HG02852 (cell line): ENCODE data around the gene KIF18B.
"Not testable (repeated sequence)": the region's sequence is repeated elsewhere in the genome, so short reads cannot be mapped to it uniquely, and the experiment has no call there.

Source experiments
- ATAC-seq: cut with Tn5 transposase; IDR thresholded peaks from one replicate; pipeline ENCODE4 v1.9.1; 2021; ENCODE audit warnings: mild to moderate bottlenecking, moderate library complexity; ENCODE audit not compliant: unreplicated experiment

The KIF18B gene

DNA sequence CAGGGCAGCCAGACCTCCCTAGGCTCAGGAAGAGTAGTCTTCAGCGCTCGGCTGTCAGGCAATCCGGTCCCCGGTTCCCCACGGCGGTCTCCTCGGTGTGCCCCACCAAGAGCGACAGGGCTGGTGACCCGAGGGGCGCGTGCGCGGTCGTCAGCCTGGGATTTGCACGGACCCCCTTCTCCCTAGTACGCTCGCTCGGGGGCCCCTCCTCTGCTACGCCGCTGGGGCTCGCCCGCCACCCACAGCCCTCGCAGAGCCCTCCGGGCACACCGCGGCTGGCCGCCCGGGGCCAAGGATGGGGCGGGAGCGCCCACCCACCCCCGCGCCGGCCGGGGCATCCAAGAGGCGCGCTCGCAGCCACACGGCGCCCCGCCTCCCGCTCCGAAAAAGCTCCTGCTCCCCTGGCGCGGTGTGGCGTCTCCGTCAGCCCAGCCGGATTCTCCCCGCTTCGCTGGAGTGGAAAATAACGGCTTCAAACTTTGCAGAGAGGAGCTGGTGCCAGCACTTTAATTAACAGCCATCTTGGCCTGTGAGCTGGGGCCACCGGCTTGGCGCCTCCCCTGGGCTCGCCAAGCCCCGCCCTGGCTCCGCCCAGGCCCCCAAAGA, 22.7 kb upstream of the KIF18B start:
- ATAC-seq, result no peak

DNA sequence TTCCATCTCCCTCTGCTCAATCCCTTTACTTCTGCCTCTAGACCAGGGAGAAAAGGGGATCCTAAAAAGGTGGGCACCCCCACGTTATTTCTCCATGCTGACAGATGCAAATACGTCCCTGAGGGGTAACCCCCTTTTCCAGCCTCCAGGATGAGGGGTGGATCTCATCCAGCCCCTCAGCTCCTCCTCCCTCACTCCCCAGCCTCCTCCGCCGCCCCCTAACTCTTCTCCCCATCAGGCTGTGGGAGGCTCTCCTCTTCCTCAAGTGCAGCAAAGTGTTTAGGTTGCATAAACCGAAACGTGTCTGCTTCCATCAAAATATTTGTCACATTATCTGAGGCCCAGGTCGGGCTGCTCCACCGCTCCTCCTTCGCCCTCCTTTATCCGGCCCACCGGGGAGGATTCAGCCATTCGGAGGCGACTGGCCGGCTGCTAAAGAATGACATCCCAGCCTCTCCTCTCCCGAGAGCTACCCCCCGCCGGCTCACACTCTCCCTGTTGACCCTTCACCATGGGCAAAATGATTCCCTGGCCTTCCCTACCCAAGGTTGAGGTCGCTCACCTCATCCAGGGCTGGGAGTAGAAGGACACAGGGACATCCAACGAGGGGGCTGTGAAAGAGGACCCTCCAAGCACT, 21.7 kb upstream of the KIF18B start:
- no peak for ATAC-seq

DNA sequence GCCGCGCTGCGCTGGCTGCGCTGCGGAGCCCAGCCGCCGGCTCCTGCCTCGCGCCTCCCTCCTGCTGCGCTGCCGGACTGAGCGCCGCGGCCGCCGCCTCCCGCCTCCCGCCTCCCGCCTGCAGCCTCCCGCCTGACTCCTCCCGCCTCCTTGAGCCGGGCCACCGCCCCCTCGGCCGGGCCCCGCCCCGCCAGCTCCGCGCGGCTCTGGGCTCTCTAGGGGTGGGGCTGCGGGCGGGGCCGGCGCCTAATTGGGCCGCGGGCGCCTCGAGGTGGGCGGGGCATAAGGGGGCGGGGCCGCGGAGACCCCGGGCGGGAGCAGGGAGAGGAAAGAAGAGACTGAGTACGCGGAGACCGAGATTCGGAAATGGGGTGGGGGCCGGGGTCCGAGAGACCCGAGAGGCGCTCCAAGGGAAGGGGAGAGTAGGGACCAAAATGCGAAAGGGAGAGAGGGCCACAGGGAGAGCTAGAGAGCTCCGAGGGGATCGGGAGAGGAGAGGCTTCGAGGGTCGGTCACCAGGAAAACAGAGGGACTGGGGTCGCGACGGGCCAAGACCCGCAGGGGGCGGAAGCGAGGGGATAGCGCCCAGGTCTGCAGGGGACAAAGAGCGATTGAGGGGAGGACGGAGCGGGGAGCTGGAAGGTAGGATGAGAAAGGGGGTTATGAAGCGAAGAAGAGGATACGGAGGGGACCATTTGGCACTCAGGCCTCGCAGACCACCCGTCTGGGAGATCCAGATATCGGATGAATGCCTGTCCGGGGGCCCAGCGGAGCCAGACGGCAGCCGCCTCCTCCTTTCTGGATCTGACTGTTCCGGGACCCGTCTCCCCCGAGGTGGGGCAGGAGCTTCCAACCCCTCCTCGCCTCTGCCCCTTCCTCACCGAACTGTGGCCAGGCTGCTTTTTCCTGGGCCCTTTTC, 20.9 kb upstream of the KIF18B start, which contains the start of gene C1QL1:
C1QL1 (minus strand) TSS at position 79 of the 919 bp plus-strand sequence. CDS start 255 bp downstream, outside the sequence.
- peak; percentile 87 for ATAC-seq

DNA sequence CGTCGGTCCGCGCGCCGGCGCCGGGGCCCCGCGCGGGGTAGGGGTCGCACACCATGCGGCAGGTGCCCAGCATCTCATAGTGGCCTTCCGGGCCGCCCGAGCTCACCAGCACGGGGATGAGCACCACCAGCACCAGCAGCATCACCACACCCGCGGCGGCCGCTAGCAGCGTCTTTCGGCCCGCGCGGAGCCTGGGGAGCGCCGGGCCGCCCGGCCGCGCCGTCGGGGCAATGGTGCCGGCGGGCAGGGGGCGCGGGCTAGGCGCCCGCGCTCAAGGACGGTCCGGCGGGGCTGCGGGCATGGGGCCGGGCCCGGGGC, 20.3 kb upstream of the KIF18B start:
- no peak for ATAC-seq

DNA sequence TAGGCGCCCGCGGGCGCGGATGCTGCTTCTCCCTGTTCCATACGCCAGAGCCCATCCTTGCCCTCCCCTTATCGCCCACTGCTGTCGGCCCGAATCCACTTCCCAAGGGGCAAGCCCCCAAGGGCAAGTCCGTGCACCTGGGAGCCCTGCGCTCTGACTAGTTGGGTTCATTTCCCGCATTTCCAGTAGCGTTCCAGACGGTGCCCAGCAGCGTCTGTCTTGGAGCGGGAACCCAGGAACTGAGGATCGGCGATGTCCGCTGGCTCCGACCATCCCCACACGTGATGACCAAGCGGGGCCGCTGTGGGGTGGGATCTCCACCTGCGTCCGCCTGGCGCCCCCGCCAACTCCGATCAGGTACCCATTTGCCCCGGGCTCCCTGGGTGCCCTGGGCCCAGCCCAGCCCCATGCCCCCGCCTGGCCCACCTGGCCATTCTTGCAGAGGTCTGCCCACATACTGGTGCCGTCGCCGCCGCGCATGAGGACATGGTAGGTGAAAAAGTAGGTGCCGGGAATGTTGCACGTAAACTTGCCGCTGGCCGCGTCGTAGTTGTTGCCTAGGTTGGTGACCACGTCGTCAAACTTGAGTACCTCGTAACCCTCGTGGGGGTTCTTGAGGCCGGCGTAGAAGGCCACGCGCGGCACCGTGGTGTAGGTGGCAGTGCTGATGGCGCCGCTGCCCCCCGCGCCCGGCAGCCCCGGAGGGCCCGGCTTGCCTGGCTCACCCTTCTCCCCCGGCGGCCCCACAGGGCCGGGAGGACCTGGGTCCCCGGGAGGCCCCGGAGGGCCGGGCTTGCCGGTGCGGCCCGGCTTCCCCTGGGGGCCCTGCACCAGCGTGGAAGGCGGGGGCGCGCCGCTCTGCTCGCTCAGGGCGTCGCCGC, 19.7 kb upstream of the KIF18B start:
- no peak for ATAC-seq

DNA sequence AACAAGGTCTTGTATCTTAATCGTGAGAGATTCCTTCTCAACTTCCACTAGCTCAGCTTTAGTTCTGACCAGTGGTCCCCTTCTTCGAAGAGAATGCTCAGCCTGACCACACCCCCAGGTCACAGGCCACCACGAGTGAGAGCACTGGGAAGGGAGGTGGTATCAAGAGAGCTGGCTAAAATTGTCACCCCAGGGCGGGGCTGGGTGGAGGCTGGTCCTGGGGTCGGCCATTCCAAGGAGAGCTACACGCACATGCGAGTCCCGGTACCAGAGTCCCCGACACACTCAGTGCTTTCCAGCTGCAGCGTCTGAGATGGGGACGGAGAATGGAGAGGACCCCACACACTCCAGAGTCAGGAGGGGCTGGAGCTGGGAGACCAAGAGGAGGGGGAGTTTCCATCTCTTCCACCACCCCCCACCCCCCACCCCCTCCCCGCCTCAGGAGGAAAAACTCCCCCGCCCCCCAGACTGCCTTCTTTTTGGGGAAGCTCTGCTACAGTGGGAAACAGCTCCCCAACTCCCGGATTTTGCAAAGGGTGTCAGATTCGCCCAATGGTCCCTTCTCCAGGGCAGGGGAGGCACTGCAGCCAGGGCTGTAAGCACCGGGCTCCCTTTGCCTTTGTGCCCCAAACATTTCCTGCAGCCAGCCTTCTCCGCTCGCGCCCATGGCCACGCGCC, 18.9 kb upstream of the KIF18B start:
- no peak for ATAC-seq

DNA sequence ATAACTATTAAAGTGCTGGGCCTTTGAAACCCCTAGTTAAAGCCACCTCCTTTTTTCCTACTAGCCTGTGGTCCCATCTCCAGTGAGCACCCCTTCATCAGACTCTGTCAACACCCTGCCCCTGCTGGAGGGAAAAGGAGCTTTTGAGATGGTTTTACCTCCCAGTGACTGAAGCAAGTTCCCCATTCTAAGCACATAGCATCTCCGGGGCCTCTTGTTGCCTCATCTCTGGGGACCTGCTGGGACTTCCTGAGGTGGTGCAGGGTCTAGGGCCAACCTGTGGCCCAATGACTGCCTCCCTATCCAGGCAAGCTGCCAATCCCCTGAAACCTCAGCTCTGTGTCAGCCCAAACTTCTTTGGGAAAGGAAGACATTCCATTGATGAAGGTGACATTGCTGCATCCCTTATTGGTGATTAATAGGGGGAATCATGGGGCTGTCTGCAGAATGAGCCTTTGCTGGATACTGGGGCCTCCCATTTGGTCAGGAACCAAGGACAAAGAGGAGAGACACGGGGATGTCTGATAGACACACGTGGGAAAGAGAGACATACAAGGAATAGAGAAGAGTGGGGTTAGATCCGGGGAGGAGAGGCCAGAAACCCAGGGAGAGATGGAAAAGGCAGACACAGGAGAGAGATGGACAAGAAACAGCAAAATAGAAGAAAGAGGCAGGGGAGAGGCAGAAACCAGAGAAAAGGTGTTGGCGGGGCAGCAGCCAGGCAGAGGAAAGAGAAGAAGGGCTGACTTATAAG, 18.1 kb upstream of the KIF18B start:
- ATAC-seq, result no peak

DNA sequence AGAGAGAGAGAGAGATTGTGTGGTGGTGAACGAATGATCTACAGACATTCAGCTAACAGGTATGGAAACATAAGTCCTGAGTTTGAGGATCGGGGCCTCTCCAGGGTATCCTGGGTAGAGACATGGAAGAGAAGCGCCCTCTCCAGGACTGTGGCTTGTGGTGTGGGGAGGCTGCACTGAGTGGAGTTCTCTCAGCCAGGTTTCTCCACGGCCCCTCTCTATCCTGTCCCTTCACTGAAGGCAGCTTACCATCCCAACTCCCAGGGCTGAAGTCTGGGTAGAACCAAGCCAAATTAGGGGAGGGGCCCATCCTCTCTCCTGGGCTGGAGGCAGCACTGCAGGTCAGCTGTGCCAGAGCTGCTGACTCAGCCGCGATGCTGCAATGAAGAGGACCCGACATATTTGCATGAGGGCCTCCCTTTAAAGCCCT, 14.4 kb upstream of the KIF18B start:
- no peak for ATAC-seq

DNA sequence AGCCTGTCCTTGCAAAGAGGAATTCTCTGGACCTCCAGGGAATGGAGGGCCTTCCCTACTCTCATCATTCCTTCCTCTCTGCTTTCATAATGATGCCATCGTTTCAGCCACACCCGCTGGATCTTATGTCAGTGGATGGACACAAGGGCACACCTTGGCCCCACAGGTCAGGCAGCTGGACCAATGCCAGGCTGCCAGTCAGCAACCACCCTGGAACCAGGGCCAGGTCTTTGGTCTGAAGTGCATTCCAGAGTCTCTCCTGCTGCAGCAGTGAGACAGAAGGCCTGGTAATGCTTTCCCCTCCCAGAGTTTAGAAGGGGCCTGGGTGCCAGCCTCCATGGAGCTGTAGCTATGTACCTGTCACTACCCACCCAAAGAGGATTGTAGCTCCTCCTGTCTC, 13.1 kb upstream of the KIF18B start:
- no peak for ATAC-seq

DNA sequence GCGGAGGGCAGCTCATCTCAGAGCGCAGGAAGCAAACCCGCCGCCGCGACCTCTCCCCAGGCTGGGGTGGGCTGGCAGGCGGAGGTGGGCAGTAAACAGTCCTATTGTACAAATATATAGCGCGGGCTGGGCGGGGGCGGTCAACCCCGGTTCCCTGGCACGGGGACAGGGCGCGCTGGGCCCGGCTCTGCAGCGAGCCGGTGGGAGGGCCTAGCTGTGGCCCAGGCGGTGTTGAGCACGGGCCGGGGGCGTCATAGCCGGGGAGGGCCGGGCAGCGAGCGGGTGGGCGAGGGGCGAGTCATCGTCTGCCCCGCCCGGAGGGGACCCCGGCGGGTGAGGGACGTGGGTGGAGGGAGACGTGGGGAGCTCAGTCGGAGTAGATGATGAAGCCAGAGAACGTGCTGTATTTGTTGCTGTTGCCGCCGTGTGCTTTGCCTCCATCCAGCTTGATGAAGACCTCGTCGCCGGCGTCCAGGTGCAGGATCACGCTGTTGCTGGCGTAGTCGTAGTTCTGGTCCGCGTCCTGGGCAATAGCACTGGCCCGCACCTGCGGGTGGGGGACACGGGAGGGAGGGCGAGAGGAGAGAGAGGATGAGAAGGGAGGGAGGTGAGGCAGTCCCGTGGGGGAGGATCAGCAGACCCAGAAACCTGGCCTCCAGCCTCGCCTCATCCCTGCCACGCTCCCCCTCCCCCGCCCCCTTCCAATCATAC, 12.4 kb upstream of the KIF18B start:
- ATAC-seq, result no peak

DNA sequence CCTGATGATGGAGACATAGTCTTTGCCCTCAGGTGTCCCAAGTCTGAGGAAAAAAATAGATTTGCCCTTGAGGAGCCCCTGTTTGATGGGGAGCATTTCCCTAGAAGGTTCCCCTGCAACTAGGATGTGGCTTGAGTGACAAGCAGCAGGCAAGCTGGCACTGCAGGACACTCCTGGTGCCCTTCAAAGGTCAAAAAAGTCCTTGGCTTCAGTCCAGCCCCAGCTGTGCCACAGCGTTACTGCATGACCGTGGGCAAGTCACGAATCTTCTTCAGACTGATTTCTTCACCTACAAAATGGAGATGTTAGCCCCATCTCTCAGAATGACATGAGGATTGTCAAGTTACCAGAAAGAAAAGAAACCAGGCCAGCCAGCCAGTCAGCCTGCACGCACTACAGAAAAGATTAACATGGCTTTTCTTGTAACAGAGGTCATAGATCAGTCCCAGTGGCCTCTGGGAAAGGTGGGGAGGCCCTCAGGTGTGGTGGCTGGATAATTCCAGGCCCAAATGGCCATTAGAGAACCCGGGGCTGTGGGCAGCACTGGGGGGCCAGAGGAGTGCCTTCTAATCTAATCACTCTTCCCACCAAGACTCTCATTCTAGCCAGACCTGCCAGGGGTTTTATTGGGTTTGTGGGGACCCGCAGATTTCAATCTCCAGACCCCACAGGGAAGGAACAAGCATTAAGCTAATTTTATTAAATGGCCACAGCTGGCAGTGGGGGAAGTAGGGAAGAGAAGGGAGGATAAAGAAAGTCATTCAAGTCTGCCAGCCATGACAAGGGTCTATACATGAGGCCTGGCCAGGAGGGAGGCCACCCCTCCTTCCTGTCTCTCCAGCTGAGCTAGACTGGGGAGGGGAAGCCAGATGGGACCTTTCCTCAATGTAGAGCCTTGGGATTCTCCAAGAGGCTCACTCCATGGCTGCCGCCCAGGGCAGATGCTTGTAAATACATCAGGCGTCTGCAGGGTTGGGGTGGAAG, 9.7 kb upstream of the KIF18B start:
- no peak for ATAC-seq

DNA sequence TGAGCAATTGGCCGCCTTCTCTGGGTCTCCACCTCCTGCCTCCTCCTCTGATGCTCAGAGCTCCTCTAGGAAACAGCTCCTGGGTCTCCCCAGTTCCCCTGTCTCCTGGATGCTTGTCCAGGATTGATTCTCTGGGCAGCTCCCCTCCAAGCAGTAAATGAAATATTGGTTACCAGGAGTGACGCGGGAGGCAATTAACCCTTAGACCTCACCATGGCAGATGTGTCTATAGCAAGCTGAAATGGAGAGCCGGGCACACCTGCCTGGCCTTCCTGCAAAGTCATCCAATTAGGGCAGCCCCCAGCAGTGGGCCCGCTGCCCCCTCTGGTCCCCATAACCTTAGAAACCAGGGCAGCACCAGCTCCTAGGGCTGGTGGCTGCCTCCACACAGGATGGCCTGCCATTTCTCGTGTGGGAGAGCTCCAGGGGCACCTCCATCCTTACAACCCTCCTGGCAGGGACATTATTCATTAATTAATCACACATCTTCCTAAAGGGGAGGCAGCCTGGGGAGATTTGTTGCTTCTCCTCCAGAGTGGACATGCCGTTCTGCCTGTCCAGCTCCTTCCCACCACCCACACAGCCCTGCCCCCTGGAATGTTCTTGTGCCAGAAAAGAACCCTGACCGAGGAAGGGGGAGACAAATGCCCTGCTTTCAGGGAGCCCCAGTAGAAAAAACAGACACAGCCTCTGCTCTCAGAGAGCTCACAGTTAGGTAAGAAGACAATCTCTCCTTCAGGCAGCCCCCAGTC, 8.3 kb upstream of the KIF18B start:
- ATAC-seq, result no peak

DNA sequence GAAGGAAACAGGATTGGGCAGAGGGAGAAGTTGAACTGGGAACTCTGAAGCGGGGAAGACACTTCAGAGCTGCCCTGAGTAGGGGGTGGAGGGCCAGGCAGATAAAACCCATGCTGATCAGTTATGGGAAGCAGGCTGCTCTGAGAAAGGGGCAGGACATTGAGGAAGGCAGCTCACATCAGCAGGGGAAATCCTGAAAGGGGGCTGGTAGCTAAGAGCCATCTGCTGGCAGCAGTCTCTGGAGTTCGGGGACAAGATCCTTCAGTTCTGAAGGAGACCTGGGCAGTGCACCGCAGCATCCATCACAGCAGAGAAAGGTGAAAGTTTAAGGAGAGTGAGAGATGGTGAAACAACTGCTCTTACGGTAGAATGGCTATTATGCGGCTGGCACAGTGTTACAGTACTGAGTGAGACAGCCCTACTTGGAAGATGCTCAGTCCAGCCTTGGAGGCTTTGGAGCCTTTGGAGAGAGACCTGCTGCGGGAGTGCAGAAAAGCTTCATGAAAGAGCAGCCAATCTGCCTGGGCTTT, 5.4 kb upstream of the KIF18B start:
- no peak for ATAC-seq

DNA sequence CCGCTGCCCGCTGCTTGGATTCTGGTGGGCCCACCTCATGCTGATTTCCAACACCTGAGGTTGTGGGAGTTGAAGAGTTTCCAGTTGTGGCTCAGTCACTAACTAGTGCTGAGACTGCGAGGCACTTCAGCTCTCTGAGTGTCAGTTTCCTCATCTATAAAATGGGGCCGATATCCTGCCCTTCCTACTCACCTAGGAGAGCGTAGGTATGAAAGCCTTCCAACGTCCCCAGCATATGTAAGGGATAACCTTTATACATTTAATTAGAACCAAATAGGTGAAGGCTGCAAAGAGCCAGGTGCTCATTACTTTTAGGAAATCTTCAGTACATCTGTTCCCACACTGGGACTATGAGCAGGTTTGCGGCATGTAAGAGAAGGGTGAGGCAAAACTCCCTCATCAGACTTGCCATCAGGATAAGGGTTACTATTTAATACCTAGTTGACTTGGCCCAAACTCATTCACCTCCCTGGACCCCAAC, 782 bp upstream of the KIF18B start:
- no peak for ATAC-seq

DNA sequence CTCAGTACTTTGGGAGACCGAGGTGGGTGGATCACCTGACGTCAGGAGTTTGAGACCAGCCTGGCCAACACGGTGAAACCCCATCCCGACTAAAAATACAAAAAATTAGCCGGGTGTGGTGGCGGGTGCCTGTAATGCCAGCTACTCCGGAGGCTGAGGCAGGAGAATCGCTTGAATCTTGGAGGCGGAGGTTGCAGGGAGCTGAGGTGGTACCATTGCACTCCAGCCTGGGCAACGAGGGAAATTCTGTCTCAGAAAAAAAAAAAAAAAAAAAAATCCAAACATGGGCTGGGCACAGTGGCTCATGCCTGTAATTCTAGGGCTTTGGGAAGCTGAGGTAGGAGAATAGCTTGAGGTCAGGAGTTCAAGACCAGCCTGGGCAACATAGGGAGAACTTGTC, 1.9 kb downstream of the KIF18B start:
- ATAC-seq, result not testable (repeated sequence)

DNA sequence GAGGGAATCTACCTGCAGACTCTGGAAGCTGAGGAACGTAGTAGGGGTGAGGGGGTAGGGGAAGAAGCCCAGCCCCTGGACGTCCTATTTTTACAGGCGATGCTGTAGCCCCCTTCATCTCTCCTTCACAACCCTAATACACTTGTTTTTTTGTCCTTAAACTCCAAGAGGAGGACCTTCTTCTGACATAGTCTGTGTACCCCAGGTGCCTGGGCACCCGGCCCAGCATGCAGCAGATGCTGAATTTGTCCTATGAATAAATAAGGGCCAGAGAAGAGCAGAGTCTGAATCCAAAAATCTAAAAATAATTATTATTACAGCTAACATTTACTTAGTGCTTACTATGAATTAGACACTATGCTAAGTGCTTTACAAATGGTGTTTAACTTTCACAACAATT, 5.1 kb downstream of the KIF18B start:
- no peak for ATAC-seq
